Dermis microvascular lymphatic vessel endothelial cell (primary cell): ENCODE data around the gene DHX57. TPM values are rescaled to one million over a fixed set of nuclear protein-coding genes. Genes with fewer than 3 reads are reported as not detected.

ENCODE experiments used
- DNase-seq, 2 donors: peaks; one replicate each; pipeline versions ENCODE4 v3.0.0 to v3.0.0-alpha.2; 2010; ENCODE audit warnings: low read depth in 2 of 2
- total RNA-seq: library from RNA; depleted of rRNA; stranded (reverse); fragments of >200 nt; gene quantifications from 2 replicates; pipeline ENCODE4 v1.2.1, GENCODE V29; 2014

DHX57 gene
- 12.0 and 13.5 TPM in 2 replicates for total RNA-seq

GRCh38 chr2:38875576-38876367 lies at the start of gene DHX57, which contains the start of gene MORN2:
Gene DHX57, minus strand, starts transcription at chr2:38875934. Its CDS starts 7,529 bp downstream, at chr2:38868405.
Gene MORN2, plus strand, starts transcription at chr2:38875976.
- DNase-seq, result peak; percentile 61 to 85

- no peak for DNase-seq
Measured at GRCh38 chr2:38922902-38923301, 47.2 kb upstream of the DHX57 start.

- DNase-seq, result no peak
Measured at GRCh38 chr2:38922389-38922788, 46.7 kb upstream of the DHX57 start.

- no peak for DNase-seq
Measured at GRCh38 chr2:38912619-38913018, 36.9 kb upstream of the DHX57 start.

- no peak for DNase-seq
Measured at GRCh38 chr2:38911191-38911590, 35.5 kb upstream of the DHX57 start.

GRCh38 chr2:38909872-38910271 lies 34.1 kb upstream of the DHX57 start:
- DNase-seq, result no peak

GRCh38 chr2:38907743-38908562 lies 32.2 kb upstream of the DHX57 start:
- DNase-seq, result no peak

GRCh38 chr2:38907242-38907641 lies 31.5 kb upstream of the DHX57 start:
- no peak for DNase-seq

GRCh38 chr2:38905251-38905650 lies 29.5 kb upstream of the DHX57 start:
- no peak for DNase-seq

GRCh38 chr2:38900726-38901125 lies 25.0 kb upstream of the DHX57 start:
- no peak for DNase-seq

GRCh38 chr2:38898256-38898655 lies 22.5 kb upstream of the DHX57 start:
- no peak for DNase-seq

- no peak for DNase-seq
Measured at GRCh38 chr2:38892819-38893218, 17.1 kb upstream of the DHX57 start.

GRCh38 chr2:38889575-38889974 lies 13.8 kb upstream of the DHX57 start, which contains the start of gene ARHGEF33:
Gene ARHGEF33, plus strand, starts transcription at chr2:38889875. Its CDS starts 29,573 bp downstream, at chr2:38919448.
- DNase-seq, result no peak

GRCh38 chr2:38889045-38889444 lies 13.3 kb upstream of the DHX57 start:
- no peak for DNase-seq

GRCh38 chr2:38887902-38888554 lies 12.3 kb upstream of the DHX57 start:
- no peak for DNase-seq

- no peak for DNase-seq
Measured at GRCh38 chr2:38887347-38887746, 11.6 kb upstream of the DHX57 start.

GRCh38 chr2:38886063-38886462 lies 10.3 kb upstream of the DHX57 start:
- DNase-seq, result no peak

GRCh38 chr2:38876407-38876806 lies 673 bp upstream of the DHX57 start:
- no peak for DNase-seq

- no peak for DNase-seq
Measured at GRCh38 chr2:38875227-38875575, 533 bp downstream of the DHX57 start.

- no peak for DNase-seq
Measured at GRCh38 chr2:38873763-38874162, 2.0 kb downstream of the DHX57 start.

- no peak for DNase-seq
Measured at GRCh38 chr2:38871432-38871831, 4.3 kb downstream of the DHX57 start.
